Measurements from ENCODE around the gene ST8SIA4. TPM values are rescaled to one million over a fixed set of nuclear protein-coding genes. Genes with fewer than 3 reads are reported as not detected.

The ST8SIA4 gene
- total RNA-seq, 2 donors from 2014 or later, result 25.2 to 47.0 TPM

DNA sequence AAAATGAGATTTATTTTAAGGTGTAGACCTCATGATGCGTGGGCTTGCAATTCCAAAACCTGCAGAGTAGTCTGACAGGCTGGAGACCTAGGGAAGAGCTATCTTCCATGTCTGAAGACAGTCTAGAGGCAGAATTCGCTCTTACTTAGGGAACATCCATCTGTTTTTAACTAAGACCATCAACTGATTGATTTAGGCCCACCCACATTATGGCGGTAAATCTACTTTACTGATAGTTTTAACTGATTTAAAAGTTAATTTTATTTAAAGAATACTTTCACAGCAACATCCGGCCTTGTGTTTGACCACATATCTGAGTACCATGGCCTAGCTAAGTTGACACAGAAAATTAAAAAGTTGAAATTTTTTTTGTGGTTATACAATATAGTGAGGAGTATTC, 6.0 kb upstream of the ST8SIA4 start:
- WGBS, 2 experiments (ENCODE audit: insufficient coverage in 1 of 2, insufficient read length in 1 of 2), result 95 to 100% methylated on average over 1 to 4 of the region's 4 CpGs

DNA sequence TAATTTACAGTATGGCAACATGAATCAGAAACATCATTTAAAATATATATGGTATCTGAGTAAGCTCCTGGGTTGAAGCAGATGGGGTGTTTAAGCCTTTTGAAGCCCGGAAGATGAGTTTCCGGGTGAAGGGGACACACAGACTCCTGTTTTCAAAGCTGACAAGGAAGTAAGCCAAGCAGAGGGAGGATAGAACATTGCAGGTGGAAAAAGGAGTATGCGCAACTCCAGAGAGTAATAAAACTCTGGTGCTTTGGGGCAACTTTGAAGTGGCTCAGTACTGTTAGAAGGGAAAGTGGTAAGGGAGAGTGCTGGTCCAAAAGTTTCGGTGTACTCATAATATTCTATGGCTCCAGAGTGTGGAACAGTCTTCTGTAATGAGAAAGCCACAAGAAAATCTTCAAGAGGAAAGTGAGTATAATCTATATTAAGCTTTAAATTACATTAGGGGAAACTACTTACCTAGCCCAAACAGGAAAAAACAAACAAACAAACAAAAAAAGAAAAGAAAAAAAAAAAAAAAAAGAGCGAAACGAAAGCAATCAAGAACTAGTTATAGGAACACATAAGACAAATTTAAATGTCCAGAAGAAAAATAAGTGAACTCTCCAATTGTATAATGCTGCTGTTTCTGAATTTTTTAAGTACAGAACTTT, 2.3 kb upstream of the ST8SIA4 start:
- Histone ChIP-seq H3K4me3 (ENCODE audit: low read length) (peak overlapping the region; percentile 91), H3K36me3 (ENCODE audit: control insufficient read depth, insufficient read depth, low read length) (no peaks in the 10 kb centered on the region), H3K27me3 (ENCODE audit: control insufficient read depth, insufficient read depth, low read length, poor library complexity, severe bottlenecking) (no peaks in the 10 kb centered on the region), H3K4me1 (ENCODE audit: control insufficient read depth, insufficient read depth, low read length) (no peaks in the 10 kb centered on the region), H3K9me3 (ENCODE audit: control insufficient read depth, low read length) (no peaks in the 10 kb centered on the region), H3K9ac (ENCODE audit: extremely low read depth, low read length, poor library complexity, severe bottlenecking) (no peak overlapping the region), H3K27ac (ENCODE audit: low read depth, low read length) (no peak overlapping the region)
- WGBS, 2 experiments (ENCODE audit: insufficient coverage in 1 of 2, insufficient read length in 1 of 2), result 89 to 94% methylated on average over 4 of the region's 6 CpGs
- Mint-ChIP-seq H3K27me3 (ENCODE audit: insufficient read depth) (peaks cover 56% of the 10 kb centered on the region), H3K27ac (no peak overlapping the region), H3K36me3 (ENCODE audit: low read depth) (no peaks in the 10 kb centered on the region), H3K4me1 (peaks cover 24% of the 10 kb centered on the region), H3K9me3 (no peaks in the 10 kb centered on the region), H3K4me3 (peak overlapping the region; percentile 76)
- TF ChIP-seq, protein P1, sequence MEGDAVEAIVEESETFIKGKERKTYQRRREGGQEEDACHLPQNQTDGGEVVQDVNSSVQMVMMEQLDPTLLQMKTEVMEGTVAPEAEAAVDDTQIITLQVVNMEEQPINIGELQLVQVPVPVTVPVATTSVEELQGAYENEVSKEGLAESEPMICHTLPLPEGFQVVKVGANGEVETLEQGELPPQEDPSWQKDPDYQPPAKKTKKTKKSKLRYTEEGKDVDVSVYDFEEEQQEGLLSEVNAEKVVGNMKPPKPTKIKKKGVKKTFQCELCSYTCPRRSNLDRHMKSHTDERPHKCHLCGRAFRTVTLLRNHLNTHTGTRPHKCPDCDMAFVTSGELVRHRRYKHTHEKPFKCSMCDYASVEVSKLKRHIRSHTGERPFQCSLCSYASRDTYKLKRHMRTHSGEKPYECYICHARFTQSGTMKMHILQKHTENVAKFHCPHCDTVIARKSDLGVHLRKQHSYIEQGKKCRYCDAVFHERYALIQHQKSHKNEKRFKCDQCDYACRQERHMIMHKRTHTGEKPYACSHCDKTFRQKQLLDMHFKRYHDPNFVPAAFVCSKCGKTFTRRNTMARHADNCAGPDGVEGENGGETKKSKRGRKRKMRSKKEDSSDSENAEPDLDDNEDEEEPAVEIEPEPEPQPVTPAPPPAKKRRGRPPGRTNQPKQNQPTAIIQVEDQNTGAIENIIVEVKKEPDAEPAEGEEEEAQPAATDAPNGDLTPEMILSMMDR (conservative IDR thresholded peaks at IDR 0.05), result no peak
- DNase-seq, result no peak

More for the DNA sequence above, 6.0 kb upstream of the ST8SIA4 start:
- TF ChIP-seq, protein P1 (conservative IDR thresholded peaks at IDR 0.05), result no peak
- Mint-ChIP-seq H3K27ac (no peak overlapping the region), H3K27me3 (ENCODE audit: insufficient read depth) (peaks cover 31% of the 10 kb centered on the region), H3K9me3 (no peaks in the 10 kb centered on the region), H3K4me3 (no peak overlapping the region), H3K4me1 (peaks cover 12% of the 10 kb centered on the region), H3K36me3 (ENCODE audit: low read depth) (no peaks in the 10 kb centered on the region)
- Histone ChIP-seq H3K27me3 (ENCODE audit: control insufficient read depth, insufficient read depth, low read length, poor library complexity, severe bottlenecking) (no peaks in the 10 kb centered on the region), H3K27ac (ENCODE audit: low read depth, low read length) (no peak overlapping the region), H3K4me1 (ENCODE audit: control insufficient read depth, insufficient read depth, low read length) (no peaks in the 10 kb centered on the region), H3K9me3 (ENCODE audit: control insufficient read depth, low read length) (no peaks in the 10 kb centered on the region), H3K36me3 (ENCODE audit: control insufficient read depth, insufficient read depth, low read length) (no peaks in the 10 kb centered on the region), H3K4me3 (ENCODE audit: low read length) (no peak overlapping the region), H3K9ac (ENCODE audit: extremely low read depth, low read length, poor library complexity, severe bottlenecking) (no peak overlapping the region)
- no peak for DNase-seq

DNA sequence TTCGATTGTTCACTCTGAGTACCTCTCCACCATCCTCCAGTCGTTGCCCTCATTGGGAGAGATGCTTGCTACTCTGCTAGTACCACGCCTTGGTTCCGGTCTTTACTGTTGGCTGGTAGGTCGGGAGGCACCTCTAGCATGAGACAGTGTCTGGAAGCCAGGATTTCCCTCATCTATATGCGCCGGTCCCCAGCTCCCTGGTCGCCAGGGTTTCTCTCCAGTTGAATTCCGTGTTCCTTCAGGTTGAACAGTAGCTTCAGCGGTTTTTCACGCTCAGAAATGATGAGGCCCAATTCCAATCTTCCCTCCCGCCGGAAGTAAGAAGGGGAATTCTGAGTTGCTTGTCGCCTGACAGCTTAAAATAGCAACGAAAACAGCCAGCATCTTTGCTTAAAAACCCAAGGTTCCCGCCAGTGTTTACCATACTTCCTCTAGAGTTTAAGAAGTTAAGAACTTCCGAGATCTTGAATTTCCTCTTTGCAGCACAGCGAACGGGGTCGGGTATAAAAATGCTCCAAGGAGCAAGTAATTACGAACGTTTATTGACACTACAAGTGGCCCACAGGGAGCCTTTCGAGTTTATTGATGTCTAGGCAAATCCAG, 1.3 kb upstream of the ST8SIA4 start:
- Histone ChIP-seq H3K27ac (ENCODE audit: low read depth, low read length) (no peak overlapping the region), H3K36me3 (ENCODE audit: control insufficient read depth, insufficient read depth, low read length) (peaks cover 6% of the 10 kb centered on the region), H3K9ac (ENCODE audit: extremely low read depth, low read length, poor library complexity, severe bottlenecking) (no peak overlapping the region), H3K9me3 (ENCODE audit: control insufficient read depth, low read length) (no peaks in the 10 kb centered on the region), H3K4me3 (ENCODE audit: low read length) (peak overlapping the region; percentile 91), H3K27me3 (ENCODE audit: control insufficient read depth, insufficient read depth, low read length, poor library complexity, severe bottlenecking) (no peaks in the 10 kb centered on the region), H3K4me1 (ENCODE audit: control insufficient read depth, insufficient read depth, low read length) (no peaks in the 10 kb centered on the region)
- H3K9me3 Mint-ChIP-seq, result no peaks in the 10 kb centered on the region
- peak; percentile 60 for DNase-seq
- H3K4me3 Mint-ChIP-seq, result peak overlapping the region; percentile 76
- no peak overlapping the region for H3K27ac Mint-ChIP-seq
- H3K27me3 Mint-ChIP-seq (ENCODE audit: insufficient read depth), result peaks cover 63% of the 10 kb centered on the region
- WGBS, 2 experiments (ENCODE audit: insufficient coverage in 1 of 2, insufficient read length in 1 of 2), result 65 to 84% methylated on average over 17 to 23 of the region's 23 CpGs
- TF ChIP-seq, protein P1 (conservative IDR thresholded peaks at IDR 0.05), result no peak
- peaks cover 30% of the 10 kb centered on the region for H3K4me1 Mint-ChIP-seq
- H3K36me3 Mint-ChIP-seq (ENCODE audit: low read depth), result peaks cover 5% of the 10 kb centered on the region
